Gastroesophageal sphincter (tissue), 4 donors: Measurements from ENCODE around the gene CHD6. TPM values are rescaled to one million over a fixed set of nuclear protein-coding genes. Genes with fewer than 3 reads are reported as not detected.

Experiments
- ATAC-seq: fragments of 150-250 bp; one replicate; pipeline ENCODE4 v1.9.1; 2016; ENCODE audit warnings: mild to moderate bottlenecking, moderate library complexity
- H3K27ac ChIP-seq, 4 donors: fragments of 200-600 bp; sonication (generic) in 3 of 4; 1 replicate in 3 of 4; 2 replicates in 1 of 4; pipeline ENCODE4 v1.5.1; 2016 to 2019
- H3K27me3 ChIP-seq: fragments of 200-600 bp; sonication (generic); one replicate; pipeline ENCODE4 v1.5.1; 2019
- H3K36me3 ChIP-seq, 2 donors: fragments of 200-600 bp; sonication (generic); one replicate each; pipeline ENCODE4 v1.5.1; 2019; ENCODE audit warnings: control low read depth in 1 of 2
- H3K4me1 ChIP-seq, 3 donors: fragments of 200-600 bp; sonication (generic); 1 replicate in 2 of 3; 2 replicates in 1 of 3; pipeline ENCODE4 v1.5.1; 2016 to 2019; ENCODE audit warnings: control low read depth in 2 of 3
- H3K4me3 ChIP-seq, 2 donors: fragments of 200-600 bp; sonication (generic); one replicate each; pipeline ENCODE4 v1.5.1; 2019; ENCODE audit warnings: mild to moderate bottlenecking in 1 of 2, moderate library complexity in 1 of 2
- H3K9me3 ChIP-seq, 3 donors: fragments of 200-600 bp; sonication (generic); one replicate each; pipeline ENCODE4 v1.5.1; 2017 to 2019; ENCODE audit warnings: control low read depth in 2 of 3
- CTCF ChIP-seq, 4 experiments: fragments of 200-600 bp in 2 of 4; fragments of 450-650 bp in 2 of 4; sonication (generic) in 1 of 4; IDR thresholded peaks; one replicate each; pipeline ENCODE4 v1.5.1; 2017 to 2019; ENCODE audit warnings: antibody characterized with exemption in 4 of 4, mild to moderate bottlenecking in 2 of 4, moderate library complexity in 2 of 4
- EP300 ChIP-seq: sonication (generic); formaldehyde crosslinking; IDR thresholded peaks from one replicate; pipeline ENCODE4 v1.6.1; 2017; ENCODE audit warnings: antibody characterized with exemption, mild to moderate bottlenecking
- POLR2A ChIP-seq, 2 donors: fragments of 450-650 bp; IDR thresholded peaks; one replicate each; pipeline ENCODE4 v1.6.1; 2017; ENCODE audit warnings: antibody characterized with exemption in 2 of 2, mild to moderate bottlenecking in 2 of 2, moderate library complexity in 1 of 2
- POLR2AphosphoS5 ChIP-seq: sonication (generic); formaldehyde crosslinking; IDR thresholded peaks from one replicate; pipeline ENCODE4 v1.6.1; 2017; ENCODE audit warnings: antibody characterized with exemption
- WGBS, 2 donors: methylation state at CpG; one replicate each; pipeline ENCODE4 v1.1.5; 2018; ENCODE audit warnings: low coverage in 1 of 2; 5-methylcytosine and 5-hydroxymethylcytosine counted together
- total RNA-seq, 4 donors: library from RNA; depleted of rRNA; stranded (reverse); fragments of >200 nt; gene quantifications; one replicate each; pipeline ENCODE4 v1.1.0, GENCODE V29; 2016

CHD6 gene
- total RNA-seq, 4 donors from 2014 or later: 37.4 to 58.3 (median 40.4) TPM

- TF ChIP-seq POLR2AphosphoS5 (no peak), EP300 (no peak), CTCF (IDR thresholded peaks at IDR 0.05) (no peak), POLR2A (IDR thresholded peaks at IDR 0.05) (no peak)
- 67% methylated on average over 1 of the region's 11 CpGs; no CpG with 5 or more reads in 1 of the 2 donors for WGBS, 2 donors
- ATAC-seq: no peak
- Histone ChIP-seq H3K4me1 (no peaks in the 10 kb centered on the region), H3K27ac (no peak overlapping the region), H3K27me3 (no peaks in the 10 kb centered on the region), H3K4me3 (no peak overlapping the region), H3K36me3 (peaks cover 0 to 47% of the 10 kb centered on the region in 2 donors), H3K9me3 (no peaks in the 10 kb centered on the region)
These were observed 260.6 kb downstream of the CHD6 start for GRCh38 chr20:41357424-41358163.

- H3K9me3 ChIP-seq: no peaks in the 10 kb centered on the region
- H3K27me3 ChIP-seq: no peaks in the 10 kb centered on the region
- no peak overlapping the region for H3K4me3 ChIP-seq
- H3K27ac ChIP-seq: no peak overlapping the region
- no peaks in the 10 kb centered on the region for H3K4me1 ChIP-seq
- TF ChIP-seq POLR2A (IDR thresholded peaks at IDR 0.05) (no peak), POLR2AphosphoS5 (no peak), CTCF (IDR thresholded peaks at IDR 0.05) (no peak), EP300 (no peak)
- WGBS, 2 donors: 81 to 100% methylated on average over 3 to 5 of the region's 13 CpGs
- no peak for ATAC-seq
- H3K36me3 ChIP-seq: peaks cover 0 to 53% of the 10 kb centered on the region in 2 donors
These were observed 261.2 kb downstream of the CHD6 start for GRCh38 chr20:41356951-41357350.

GRCh38 chr20:41355598-41356203 is 262.5 kb downstream of the CHD6 start:
- H3K27me3 ChIP-seq: no peaks in the 10 kb centered on the region
- TF ChIP-seq EP300: no peak
- TF ChIP-seq POLR2A (IDR thresholded peaks at IDR 0.05): no peak
- TF ChIP-seq POLR2AphosphoS5: no peak
- no peak for TF ChIP-seq CTCF (IDR thresholded peaks at IDR 0.05)
- H3K9me3 ChIP-seq: no peaks in the 10 kb centered on the region
- WGBS, 2 donors: no CpG with 5 or more reads among the region's 7 CpGs
- ATAC-seq: no peak
- peaks cover 0 to 60% of the 10 kb centered on the region in 2 donors for H3K36me3 ChIP-seq
- no peaks in the 10 kb centered on the region for H3K4me1 ChIP-seq
- H3K4me3 ChIP-seq: no peak overlapping the region
- H3K27ac ChIP-seq: no peak overlapping the region

GRCh38 chr20:41355192-41355591 is 263.0 kb downstream of the CHD6 start:
- 80% methylated on average over 1 of the region's 3 CpGs; no CpG with 5 or more reads in 1 of the 2 donors for WGBS, 2 donors
- H3K4me1 ChIP-seq: no peaks in the 10 kb centered on the region

GRCh38 chr20:41353530-41353929 is 264.6 kb downstream of the CHD6 start:
- Histone ChIP-seq H3K27me3 (no peaks in the 10 kb centered on the region), H3K4me1 (no peaks in the 10 kb centered on the region), H3K9me3 (no peaks in the 10 kb centered on the region), H3K27ac (no peak overlapping the region), H3K36me3 (peaks cover 0 to 77% of the 10 kb centered on the region in 2 donors), H3K4me3 (no peak overlapping the region)
- no peak for ATAC-seq
- TF ChIP-seq EP300: no peak
- TF ChIP-seq POLR2A (IDR thresholded peaks at IDR 0.05): no peak
- no peak for TF ChIP-seq CTCF (IDR thresholded peaks at IDR 0.05)
- TF ChIP-seq POLR2AphosphoS5: no peak

More at GRCh38 chr20:41355192-41355591, 263.0 kb downstream of the CHD6 start:
- H3K36me3 ChIP-seq: peaks cover 0 to 65% of the 10 kb centered on the region in 2 donors
- H3K9me3 ChIP-seq: no peaks in the 10 kb centered on the region
- H3K27me3 ChIP-seq: no peaks in the 10 kb centered on the region
- H3K27ac ChIP-seq: no peak overlapping the region
- no peak for TF ChIP-seq POLR2AphosphoS5
- ATAC-seq: no peak
- H3K4me3 ChIP-seq: no peak overlapping the region
